Ovary (tissue), 3 donors: ENCODE data around the gene MAGI1.

Source experiments
- EP300 ChIP-seq: sonication (generic); formaldehyde crosslinking; IDR thresholded peaks from one replicate; pipeline ENCODE4 v1.6.1; 2017; ENCODE audit warnings: antibody characterized with exemption
- POLR2A ChIP-seq: fragments of 450-650 bp; IDR thresholded peaks from one replicate; pipeline ENCODE4 v1.6.1; 2017; ENCODE audit warnings: antibody characterized with exemption, mild to moderate bottlenecking, moderate library complexity
- TF ChIP-seq, protein P1 (sequence below), 3 donors: fragments of 450-650 bp in 2 of 3; fragments of 200-600 bp in 1 of 3; IDR thresholded peaks; one replicate each; pipeline versions ENCODE4 v1.5.1 to v1.8.0; 2016 to 2022; ENCODE audit warnings: antibody characterized with exemption in 3 of 3, mild to moderate bottlenecking in 1 of 3
- donor health status: DM: no; HTN: no; CAD: no.

DNA sequence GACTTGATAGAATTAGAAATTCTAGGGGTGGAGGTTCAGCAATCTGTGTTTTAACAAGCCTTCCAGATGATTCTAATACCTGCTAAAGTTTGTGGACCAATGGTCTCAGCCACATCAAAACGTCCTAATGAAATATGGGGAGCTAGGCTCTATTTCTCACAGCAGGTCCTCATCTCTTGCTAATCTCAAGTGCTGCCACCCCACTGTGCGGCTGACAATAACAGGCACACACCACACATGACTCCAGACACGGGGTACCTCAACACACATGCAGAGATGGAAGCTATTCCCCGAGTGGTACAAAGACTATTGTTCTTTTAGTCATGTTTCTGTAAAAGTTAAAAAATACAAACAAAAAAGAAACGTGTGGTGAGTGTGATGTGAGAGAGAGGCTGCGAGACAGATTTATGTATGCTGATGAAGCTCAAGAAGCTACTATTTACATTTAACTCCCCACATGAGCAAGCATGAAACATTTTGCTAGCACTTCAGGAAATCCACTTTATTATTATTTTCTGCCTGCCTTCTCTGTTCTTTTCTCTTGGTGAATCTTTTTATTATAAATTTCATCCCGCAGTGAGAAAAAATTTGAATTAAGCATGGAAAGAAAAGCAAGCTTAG is 405.6 kb downstream of the MAGI1 start:
- TF ChIP-seq, protein P1, sequence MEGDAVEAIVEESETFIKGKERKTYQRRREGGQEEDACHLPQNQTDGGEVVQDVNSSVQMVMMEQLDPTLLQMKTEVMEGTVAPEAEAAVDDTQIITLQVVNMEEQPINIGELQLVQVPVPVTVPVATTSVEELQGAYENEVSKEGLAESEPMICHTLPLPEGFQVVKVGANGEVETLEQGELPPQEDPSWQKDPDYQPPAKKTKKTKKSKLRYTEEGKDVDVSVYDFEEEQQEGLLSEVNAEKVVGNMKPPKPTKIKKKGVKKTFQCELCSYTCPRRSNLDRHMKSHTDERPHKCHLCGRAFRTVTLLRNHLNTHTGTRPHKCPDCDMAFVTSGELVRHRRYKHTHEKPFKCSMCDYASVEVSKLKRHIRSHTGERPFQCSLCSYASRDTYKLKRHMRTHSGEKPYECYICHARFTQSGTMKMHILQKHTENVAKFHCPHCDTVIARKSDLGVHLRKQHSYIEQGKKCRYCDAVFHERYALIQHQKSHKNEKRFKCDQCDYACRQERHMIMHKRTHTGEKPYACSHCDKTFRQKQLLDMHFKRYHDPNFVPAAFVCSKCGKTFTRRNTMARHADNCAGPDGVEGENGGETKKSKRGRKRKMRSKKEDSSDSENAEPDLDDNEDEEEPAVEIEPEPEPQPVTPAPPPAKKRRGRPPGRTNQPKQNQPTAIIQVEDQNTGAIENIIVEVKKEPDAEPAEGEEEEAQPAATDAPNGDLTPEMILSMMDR (IDR thresholded peaks at IDR 0.05), result no peak
- TF ChIP-seq EP300, result no peak
- no peak for TF ChIP-seq POLR2A
